ENCODE measurements around the gene AGBL5.
A peak's percentile ranks its signal among the peaks of the same experiment; 100 is the strongest.

Gene AGBL5

DNA sequence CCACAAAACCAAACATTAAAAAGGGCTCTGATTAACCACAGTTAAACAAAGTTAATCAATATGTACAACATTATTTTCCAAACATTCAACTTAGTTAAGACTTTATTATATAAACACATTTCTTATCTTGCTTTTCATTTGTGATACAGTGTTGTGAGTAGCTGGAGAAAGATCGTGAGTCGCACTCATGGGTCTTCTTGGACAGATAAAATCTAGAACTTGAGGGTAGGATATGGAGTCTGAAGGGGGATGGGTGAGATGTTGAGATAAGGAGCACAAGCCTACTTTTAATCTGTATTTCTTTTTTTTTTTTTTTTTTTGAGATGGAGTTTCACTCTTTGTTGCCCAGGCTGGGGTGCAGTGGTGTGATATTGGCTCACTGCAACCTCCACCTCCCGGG lies 41.3 kb upstream of the AGBL5 start:
- Histone ChIP-seq H3K4me1 (ENCODE audit: control insufficient read depth, insufficient read depth, low read length, poor library complexity, severe bottlenecking) (peaks cover 26% of the 10 kb centered on the region), H3K4me3 (ENCODE audit: extremely low read depth, insufficient read depth, low read length, poor library complexity, severe bottlenecking) (no peak overlapping the region), H3K9me3 (ENCODE audit: control insufficient read depth, low read length) (peaks cover 3% of the 10 kb centered on the region), H3K27ac (ENCODE audit: low read depth, low read length, severe bottlenecking) (no peak overlapping the region), H3K36me3 (ENCODE audit: control insufficient read depth, insufficient read depth, low read length) (peaks cover 11% of the 10 kb centered on the region)
- 100% methylated on average over 2 of the region's 3 CpGs; no CpG with 5 or more reads in 1 of the 2 experiments for WGBS, 2 experiments (ENCODE audit: insufficient coverage in 2 of 2)

DNA sequence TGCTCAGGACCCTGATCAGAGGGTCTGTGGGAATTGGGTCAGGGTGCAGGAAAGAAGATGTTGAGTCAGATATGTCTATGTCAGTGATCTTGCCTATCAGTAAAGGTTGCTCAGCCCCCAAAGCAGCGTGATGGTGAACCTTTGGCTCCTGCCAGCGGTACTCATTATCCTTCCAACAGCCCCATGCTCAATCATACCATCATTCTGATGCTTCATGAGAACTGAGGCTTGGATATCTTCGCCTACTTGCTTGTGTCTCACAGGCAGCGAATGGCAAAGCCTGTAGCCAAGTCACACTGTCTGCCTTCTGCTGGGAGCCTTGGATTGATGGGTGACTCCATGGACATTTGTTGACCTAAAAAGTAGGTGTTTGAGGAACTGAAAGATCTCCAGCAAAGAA lies 37.7 kb upstream of the AGBL5 start:
- Histone ChIP-seq H3K27ac (ENCODE audit: low read depth, low read length, severe bottlenecking) (no peak overlapping the region), H3K36me3 (ENCODE audit: control insufficient read depth, insufficient read depth, low read length) (peaks cover 11% of the 10 kb centered on the region), H3K9me3 (ENCODE audit: control insufficient read depth, low read length) (no peaks in the 10 kb centered on the region), H3K4me3 (ENCODE audit: extremely low read depth, insufficient read depth, low read length, poor library complexity, severe bottlenecking) (no peak overlapping the region), H3K4me1 (ENCODE audit: control insufficient read depth, insufficient read depth, low read length, poor library complexity, severe bottlenecking) (peaks cover 23% of the 10 kb centered on the region)
- WGBS, 2 experiments (ENCODE audit: insufficient coverage in 2 of 2): 69 to 88% methylated on average over 3 to 4 of the region's 4 CpGs

DNA sequence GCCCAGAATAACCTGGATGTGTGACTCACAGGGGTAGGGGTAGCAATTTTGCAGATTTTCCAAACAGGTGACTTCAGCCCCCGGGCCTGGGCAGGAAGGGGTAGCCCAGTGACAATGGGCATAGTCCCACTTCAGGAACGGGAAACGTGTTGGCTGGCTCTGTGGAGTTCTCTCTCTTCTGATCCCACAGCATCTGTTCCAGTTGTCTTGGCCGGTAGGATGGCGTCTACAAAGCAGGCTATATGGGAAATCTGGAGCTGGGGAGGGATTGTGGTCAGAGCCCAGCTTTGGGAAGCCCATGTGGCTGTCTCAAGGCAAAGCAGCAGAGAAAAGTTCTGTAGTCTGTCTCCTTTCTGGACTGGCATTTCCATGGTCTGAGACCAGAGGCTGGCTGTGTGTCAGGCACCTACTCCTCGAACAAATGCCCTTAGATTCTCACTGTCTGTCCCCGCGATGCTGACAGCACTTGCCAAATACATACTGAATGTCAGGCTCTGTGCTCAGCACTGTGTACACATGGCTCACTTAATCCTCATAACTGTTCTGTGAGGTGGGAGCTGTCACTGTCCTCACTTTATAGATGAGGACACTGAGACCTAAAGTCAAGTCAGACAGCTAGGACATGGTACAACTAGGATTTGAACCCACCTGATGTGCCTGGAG lies 36.6 kb upstream of the AGBL5 start:
- 92 to 95% methylated on average over 7 to 8 of the region's 8 CpGs for WGBS, 2 experiments (ENCODE audit: insufficient coverage in 2 of 2)
- Histone ChIP-seq H3K36me3 (ENCODE audit: control insufficient read depth, insufficient read depth, low read length) (peaks cover 11% of the 10 kb centered on the region), H3K9me3 (ENCODE audit: control insufficient read depth, low read length) (no peaks in the 10 kb centered on the region), H3K4me3 (ENCODE audit: extremely low read depth, insufficient read depth, low read length, poor library complexity, severe bottlenecking) (no peak overlapping the region), H3K27ac (ENCODE audit: low read depth, low read length, severe bottlenecking) (peak overlapping the region; percentile 93), H3K4me1 (ENCODE audit: control insufficient read depth, insufficient read depth, low read length, poor library complexity, severe bottlenecking) (peaks cover 20% of the 10 kb centered on the region)

DNA sequence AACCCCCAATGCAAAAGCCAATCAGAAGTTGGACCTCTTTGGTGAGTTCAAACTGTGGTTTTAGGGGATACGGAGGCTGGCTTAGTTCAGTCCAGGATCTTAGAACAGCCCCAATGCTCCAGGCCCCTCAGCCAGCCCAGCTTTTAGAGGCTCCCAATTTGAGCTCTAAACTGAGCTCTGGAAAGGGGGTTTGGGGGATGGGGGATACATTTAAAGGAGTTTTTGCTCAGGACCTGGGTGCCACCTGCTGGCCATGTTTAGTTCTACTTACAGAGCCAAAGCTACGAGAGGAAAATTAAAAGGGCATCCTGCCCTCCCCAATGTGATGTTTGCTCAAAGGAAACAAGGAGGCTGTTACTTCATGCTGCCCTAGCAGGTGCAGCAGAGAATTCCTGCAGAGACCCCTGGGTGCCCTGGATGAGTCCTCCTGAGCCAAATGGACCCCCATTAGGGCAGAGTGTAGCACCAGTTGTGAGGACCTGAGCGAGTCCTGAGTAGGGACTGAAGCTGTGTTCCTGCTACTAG lies 34.6 kb upstream of the AGBL5 start:
- H3K4me3 ChIP-seq (ENCODE audit: extremely low read depth, insufficient read depth, low read length, poor library complexity, severe bottlenecking): no peak overlapping the region
- H3K4me1 ChIP-seq (ENCODE audit: control insufficient read depth, insufficient read depth, low read length, poor library complexity, severe bottlenecking): peaks cover 37% of the 10 kb centered on the region
- H3K36me3 ChIP-seq (ENCODE audit: control insufficient read depth, insufficient read depth, low read length): peaks cover 11% of the 10 kb centered on the region
- 50 to 63% methylated on average over 2 of the region's 3 CpGs for WGBS, 2 experiments (ENCODE audit: insufficient coverage in 2 of 2)
- H3K27ac ChIP-seq (ENCODE audit: low read depth, low read length, severe bottlenecking): no peak overlapping the region
- H3K9me3 ChIP-seq (ENCODE audit: control insufficient read depth, low read length): no peaks in the 10 kb centered on the region

DNA sequence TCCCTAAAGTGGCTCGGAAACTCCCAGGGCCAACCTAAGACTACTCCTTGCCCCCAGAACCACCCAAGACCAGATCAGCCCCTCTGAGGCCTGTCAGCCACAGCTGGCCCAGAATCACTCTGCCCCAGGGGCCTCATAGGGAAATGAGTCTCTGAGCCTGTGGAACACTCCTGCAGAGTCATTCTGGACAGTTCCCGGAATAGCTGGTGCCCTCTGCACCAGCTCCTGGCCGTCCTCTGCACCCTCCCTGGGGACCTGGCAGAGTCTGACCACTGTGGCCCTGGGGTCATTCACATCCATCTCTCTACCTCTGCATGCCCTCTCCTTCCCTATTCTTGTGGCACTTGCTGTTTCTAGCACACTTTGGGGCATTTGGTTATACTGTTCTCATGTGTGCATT lies 33.3 kb upstream of the AGBL5 start:
- 90 to 92% methylated on average over 2 of the region's 3 CpGs for WGBS, 2 experiments (ENCODE audit: insufficient coverage in 2 of 2)
- Histone ChIP-seq H3K27ac (ENCODE audit: low read depth, low read length, severe bottlenecking) (no peak overlapping the region), H3K9me3 (ENCODE audit: control insufficient read depth, low read length) (no peaks in the 10 kb centered on the region), H3K4me3 (ENCODE audit: extremely low read depth, insufficient read depth, low read length, poor library complexity, severe bottlenecking) (no peak overlapping the region), H3K4me1 (ENCODE audit: control insufficient read depth, insufficient read depth, low read length, poor library complexity, severe bottlenecking) (peaks cover 41% of the 10 kb centered on the region), H3K36me3 (ENCODE audit: control insufficient read depth, insufficient read depth, low read length) (peaks cover 15% of the 10 kb centered on the region)

DNA sequence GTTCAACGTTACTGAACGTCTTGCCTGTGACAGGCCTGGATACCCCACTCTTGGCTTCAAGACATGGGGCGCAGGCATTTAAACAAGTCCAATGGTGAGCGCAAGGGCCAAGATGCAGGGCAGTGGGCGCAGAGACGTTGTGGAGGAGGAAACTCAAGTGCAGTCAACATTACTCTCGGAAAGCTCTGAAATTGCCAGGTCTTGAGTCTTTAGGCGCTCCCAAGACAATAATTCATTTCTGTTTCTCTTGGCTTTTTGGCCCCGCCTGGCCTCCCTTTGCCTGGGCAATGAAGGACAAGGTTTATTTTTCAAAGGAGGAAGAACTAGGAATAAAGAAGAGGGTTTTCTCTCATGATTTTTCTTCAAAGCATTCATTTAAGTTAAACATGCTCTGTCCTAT lies 32.0 kb upstream of the AGBL5 start:
- H3K27ac ChIP-seq (ENCODE audit: low read depth, low read length, severe bottlenecking): no peak overlapping the region
- 95 to 96% methylated on average over 7 of the region's 9 CpGs for WGBS, 2 experiments (ENCODE audit: insufficient coverage in 2 of 2)
- peaks cover 41% of the 10 kb centered on the region for H3K4me1 ChIP-seq (ENCODE audit: control insufficient read depth, insufficient read depth, low read length, poor library complexity, severe bottlenecking)
- no peaks in the 10 kb centered on the region for H3K9me3 ChIP-seq (ENCODE audit: control insufficient read depth, low read length)
- H3K4me3 ChIP-seq (ENCODE audit: extremely low read depth, insufficient read depth, low read length, poor library complexity, severe bottlenecking): no peak overlapping the region
- H3K36me3 ChIP-seq (ENCODE audit: control insufficient read depth, insufficient read depth, low read length): peaks cover 20% of the 10 kb centered on the region

DNA sequence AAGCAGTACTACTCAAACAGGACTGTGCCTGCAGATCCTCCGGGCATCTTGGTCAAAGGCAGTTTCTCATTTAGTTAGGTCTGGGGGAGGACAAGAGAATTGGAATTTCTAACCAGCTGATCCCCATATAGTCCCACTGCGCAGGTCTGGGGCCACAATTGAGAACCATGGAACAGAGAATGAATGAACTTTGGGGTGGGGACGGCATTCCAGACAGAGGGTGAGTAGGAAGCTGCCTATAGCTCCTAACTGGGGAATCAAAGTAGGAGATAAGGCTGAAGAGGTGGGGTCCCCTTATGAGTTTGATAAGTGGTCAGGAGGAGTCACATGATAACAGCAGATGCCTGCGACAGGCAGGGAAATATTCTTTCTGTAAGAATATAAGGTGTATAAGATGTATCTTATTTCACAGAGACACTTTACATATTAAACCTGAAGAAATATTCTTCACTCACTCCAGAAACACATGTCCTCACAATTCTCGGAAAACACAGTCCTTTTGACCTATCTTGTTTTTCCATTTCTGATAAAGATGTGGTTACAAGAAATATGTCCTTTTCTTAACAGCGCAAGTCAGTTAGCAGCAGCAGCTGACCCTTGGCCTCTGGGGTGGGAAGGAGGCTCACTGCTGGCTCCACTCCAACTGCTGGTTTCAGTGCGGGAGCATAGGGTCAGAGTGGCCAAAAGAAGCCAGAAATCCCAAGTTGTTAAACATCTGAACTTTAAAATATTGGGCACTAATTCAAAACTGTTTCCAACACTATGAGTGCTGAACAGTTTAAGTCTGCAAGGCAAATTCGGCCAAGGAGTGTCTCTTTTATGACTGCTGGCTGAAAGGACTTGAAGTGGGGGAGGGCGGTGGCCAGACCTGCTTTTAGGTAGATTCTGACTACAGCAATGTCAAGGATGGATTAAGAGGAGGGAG lies 31.3 kb upstream of the AGBL5 start:
- H3K9me3 ChIP-seq (ENCODE audit: control insufficient read depth, low read length): no peaks in the 10 kb centered on the region
- no peak overlapping the region for H3K27ac ChIP-seq (ENCODE audit: low read depth, low read length, severe bottlenecking)
- peaks cover 38% of the 10 kb centered on the region for H3K4me1 ChIP-seq (ENCODE audit: control insufficient read depth, insufficient read depth, low read length, poor library complexity, severe bottlenecking)
- no peak overlapping the region for H3K4me3 ChIP-seq (ENCODE audit: extremely low read depth, insufficient read depth, low read length, poor library complexity, severe bottlenecking)
- H3K36me3 ChIP-seq (ENCODE audit: control insufficient read depth, insufficient read depth, low read length): peaks cover 23% of the 10 kb centered on the region
- WGBS, 2 experiments (ENCODE audit: insufficient coverage in 2 of 2): 92 to 98% methylated on average over 5 to 6 of the region's 9 CpGs

DNA sequence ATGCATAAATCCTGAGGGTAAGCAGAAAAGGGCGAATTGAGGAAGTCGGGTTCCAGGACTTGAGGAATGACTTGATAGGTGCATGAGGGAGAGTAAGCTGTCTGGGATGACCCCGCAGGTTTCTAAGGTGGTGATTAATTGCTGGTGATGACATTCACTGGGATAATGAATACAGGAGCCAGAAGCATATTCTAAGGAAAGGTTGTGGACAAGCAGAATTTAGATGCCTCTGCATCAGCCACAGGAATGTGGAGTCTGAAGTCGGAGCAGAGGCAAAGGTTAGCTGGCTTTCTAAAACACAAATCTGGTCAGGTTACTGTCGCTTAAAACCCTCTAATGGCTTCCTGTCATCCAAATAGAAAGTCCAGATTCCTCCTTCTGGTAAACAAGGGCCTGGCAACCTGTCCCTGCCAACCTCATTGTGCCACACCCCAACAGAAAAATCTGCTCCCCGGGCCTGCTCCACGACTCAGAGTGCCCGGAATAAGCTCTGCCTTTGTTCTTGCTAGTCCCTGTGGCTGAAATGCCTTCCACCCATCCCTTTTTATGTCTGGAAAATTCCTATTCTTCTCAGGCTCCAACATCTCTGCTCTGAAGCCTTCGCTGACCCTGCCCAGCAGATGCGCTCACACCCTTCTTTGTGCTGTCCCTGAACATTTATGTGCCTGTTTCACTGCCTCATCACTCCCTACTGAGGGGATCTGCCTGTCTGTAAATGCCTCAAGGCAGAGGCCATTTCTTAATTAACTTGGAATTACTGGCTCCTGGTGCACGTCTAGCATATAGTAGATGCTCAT lies 30.0 kb upstream of the AGBL5 start:
- H3K9me3 ChIP-seq (ENCODE audit: control insufficient read depth, low read length): no peaks in the 10 kb centered on the region
- peak overlapping the region; percentile 74 for H3K27ac ChIP-seq (ENCODE audit: low read depth, low read length, severe bottlenecking)
- no peak overlapping the region for H3K4me3 ChIP-seq (ENCODE audit: extremely low read depth, insufficient read depth, low read length, poor library complexity, severe bottlenecking)
- peaks cover 35% of the 10 kb centered on the region for H3K36me3 ChIP-seq (ENCODE audit: control insufficient read depth, insufficient read depth, low read length)
- H3K4me1 ChIP-seq (ENCODE audit: control insufficient read depth, insufficient read depth, low read length, poor library complexity, severe bottlenecking): peaks cover 27% of the 10 kb centered on the region
- 83 to 92% methylated on average over 10 to 11 of the region's 11 CpGs for WGBS, 2 experiments (ENCODE audit: insufficient coverage in 2 of 2)

DNA sequence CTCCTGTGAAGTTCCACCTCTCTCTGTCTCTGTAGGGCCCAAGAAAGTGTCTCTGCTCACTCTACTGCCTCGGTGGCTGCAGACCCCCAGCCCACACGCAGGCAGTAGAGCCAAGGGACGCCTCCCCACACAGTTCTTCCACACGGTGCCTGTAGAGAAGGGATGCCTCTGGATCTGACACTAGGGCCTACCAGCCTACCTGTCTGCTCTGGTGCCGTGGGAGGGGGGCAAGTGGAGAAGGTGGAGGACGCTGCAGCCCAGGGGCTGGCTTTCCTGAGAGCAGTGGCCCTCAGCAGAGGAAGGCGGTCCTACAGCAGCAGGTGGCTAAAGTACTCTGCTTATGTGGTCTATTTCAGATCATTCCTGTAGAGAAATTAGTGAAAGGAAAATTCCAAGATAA lies 27.7 kb upstream of the AGBL5 start:
- Histone ChIP-seq H3K36me3 (ENCODE audit: control insufficient read depth, insufficient read depth, low read length) (peaks cover 56% of the 10 kb centered on the region), H3K9me3 (ENCODE audit: control insufficient read depth, low read length) (no peaks in the 10 kb centered on the region), H3K27ac (ENCODE audit: low read depth, low read length, severe bottlenecking) (no peak overlapping the region), H3K4me1 (ENCODE audit: control insufficient read depth, insufficient read depth, low read length, poor library complexity, severe bottlenecking) (peaks cover 27% of the 10 kb centered on the region), H3K4me3 (ENCODE audit: extremely low read depth, insufficient read depth, low read length, poor library complexity, severe bottlenecking) (no peak overlapping the region)
- WGBS, 2 experiments (ENCODE audit: insufficient coverage in 2 of 2): 93 to 96% methylated on average over 5 to 6 of the region's 7 CpGs

DNA sequence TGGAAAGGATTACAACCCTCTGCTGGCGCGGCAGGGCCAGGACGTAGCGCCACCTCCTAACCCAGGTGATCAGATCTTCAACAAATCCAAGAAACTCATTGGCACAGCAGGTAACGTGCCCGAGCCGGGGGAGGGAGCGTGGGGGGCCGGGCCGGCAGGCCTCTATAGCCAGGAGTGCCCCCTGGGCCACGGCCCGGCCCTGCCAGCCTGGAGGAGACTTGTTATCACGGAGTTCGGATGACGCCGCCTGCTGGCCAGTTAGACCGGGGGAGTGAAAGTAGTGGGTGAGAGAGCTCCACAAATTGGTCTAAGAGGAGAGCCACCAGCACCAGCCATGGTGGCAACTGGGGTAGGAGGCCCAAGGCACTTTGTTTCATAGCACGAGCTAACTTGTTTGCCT lies 27.3 kb upstream of the AGBL5 start:
- no peak overlapping the region for H3K27ac ChIP-seq (ENCODE audit: low read depth, low read length, severe bottlenecking)
- H3K9me3 ChIP-seq (ENCODE audit: control insufficient read depth, low read length): no peaks in the 10 kb centered on the region
- H3K36me3 ChIP-seq (ENCODE audit: control insufficient read depth, insufficient read depth, low read length): peaks cover 56% of the 10 kb centered on the region
- H3K4me1 ChIP-seq (ENCODE audit: control insufficient read depth, insufficient read depth, low read length, poor library complexity, severe bottlenecking): peaks cover 27% of the 10 kb centered on the region
- WGBS, 2 experiments (ENCODE audit: insufficient coverage in 2 of 2): 79 to 83% methylated on average over 16 to 18 of the region's 18 CpGs
- H3K4me3 ChIP-seq (ENCODE audit: extremely low read depth, insufficient read depth, low read length, poor library complexity, severe bottlenecking): no peak overlapping the region

All from mesodermal cell (in vitro differentiated cells).